Thyroid gland (tissue), 4 donors: Measurements from ENCODE around the gene PAK4. TPM values are rescaled to one million over a fixed set of nuclear protein-coding genes. Genes with fewer than 3 reads are reported as not detected.
"Not testable (repeated sequence)": the region's sequence is repeated elsewhere in the genome, so short reads cannot be mapped to it uniquely, and the experiment has no call there.

Experiments used
- DNase-seq, 2 donors: peaks; one replicate each; pipeline ENCODE4 v3.0.0-alpha.2; 2019
- H3K27ac ChIP-seq, 3 donors: fragments of 200-600 bp; sonication (generic); 1 replicate in 2 of 3; 2 replicates in 1 of 3; pipeline ENCODE4 v1.5.1; 2016 to 2019; ENCODE audit warnings: mild to moderate bottlenecking in 1 of 3, moderate library complexity in 1 of 3
- H3K27me3 ChIP-seq: fragments of 200-600 bp; sonication (generic); one replicate; pipeline ENCODE4 v1.5.1; 2019
- H3K36me3 ChIP-seq, 2 donors: fragments of 200-600 bp; sonication (generic); one replicate each; pipeline ENCODE4 v1.5.1; 2016 to 2019
- H3K4me1 ChIP-seq, 2 donors: fragments of 200-600 bp; sonication (generic); one replicate each; pipeline ENCODE4 v1.5.1; 2017 to 2019
- H3K4me3 ChIP-seq, 3 donors: fragments of 200-600 bp; sonication (generic); replicated peaks in 1 of 3; 1 replicate in 2 of 3; 2 replicates in 1 of 3; pipeline ENCODE4 v1.5.1; 2016; ENCODE audit warnings: mild to moderate bottlenecking in 1 of 3
- H3K9me3 ChIP-seq: fragments of 200-600 bp; sonication (generic); one replicate; pipeline ENCODE4 v1.5.1; 2017
- POLR2A ChIP-seq, 2 donors: fragments of 450-650 bp; IDR thresholded peaks; one replicate each; pipeline ENCODE4 v1.6.1; 2017; ENCODE audit warnings: antibody characterized with exemption in 2 of 2, mild to moderate bottlenecking in 2 of 2, moderate library complexity in 1 of 2
- WGBS, 2 donors: methylation state at CpG; one replicate each; pipeline ENCODE4 v1.1.5; 2017; 5-methylcytosine and 5-hydroxymethylcytosine counted together
- intact Hi-C: fragments of 100-400 bp; cut with DNase I; formaldehyde crosslinking; loops from one replicate; pipeline ENCODE4 v1.15.1; 2023
- total RNA-seq, 4 donors: library from RNA; depleted of rRNA; stranded (reverse); fragments of >200 nt; gene quantifications; one replicate each; pipeline ENCODE4 v1.2.3, GENCODE V29; 2016
- TF ChIP-seq, protein P1 (sequence below), 6 experiments: fragments of 200-600 bp in 3 of 6; fragments of 450-650 bp in 3 of 6; sonication (generic) in 3 of 6; IDR thresholded peaks; one replicate each; pipeline ENCODE4 v1.5.1; 2016 to 2019; ENCODE audit warnings: antibody characterized with exemption in 6 of 6, mild to moderate bottlenecking in 2 of 6, inconsistent platforms in 1 of 6, moderate library complexity in 1 of 6

PAK4 gene
- total RNA-seq, 4 donors from 2014 or later = 12.4 to 24.9 (median 23.2) TPM

DNA sequence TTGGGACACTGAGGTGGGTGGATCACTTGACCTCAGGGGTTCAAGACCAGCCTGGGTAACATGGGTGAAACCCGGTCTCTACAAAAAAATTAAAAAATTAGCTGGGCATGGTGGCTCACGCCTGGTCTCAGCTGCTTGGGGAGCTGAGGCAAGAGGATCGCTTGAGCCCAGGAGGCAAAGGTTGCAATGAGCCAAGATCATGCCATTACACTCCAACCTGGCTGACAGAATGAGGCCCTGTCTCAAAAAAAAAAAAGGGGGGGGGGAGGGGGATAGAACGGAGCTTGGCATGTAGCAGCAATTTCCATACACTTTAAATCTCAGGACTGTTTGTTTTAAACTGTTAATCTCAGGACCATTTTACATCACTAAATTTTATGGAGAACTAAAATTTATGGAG is 39.2 kb upstream of the PAK4 start:
- Histone ChIP-seq H3K36me3 (no peaks in the 10 kb centered on the region), H3K27me3 (peaks cover 9% of the 10 kb centered on the region), H3K27ac (no peak overlapping the region), H3K4me3 (no peak overlapping the region), H3K9me3 (no peaks in the 10 kb centered on the region), H3K4me1 (peaks cover 0 to 8% of the 10 kb centered on the region in 2 donors)
- no peak for TF ChIP-seq POLR2A (IDR thresholded peaks at IDR 0.05)
- TF ChIP-seq, protein P1, sequence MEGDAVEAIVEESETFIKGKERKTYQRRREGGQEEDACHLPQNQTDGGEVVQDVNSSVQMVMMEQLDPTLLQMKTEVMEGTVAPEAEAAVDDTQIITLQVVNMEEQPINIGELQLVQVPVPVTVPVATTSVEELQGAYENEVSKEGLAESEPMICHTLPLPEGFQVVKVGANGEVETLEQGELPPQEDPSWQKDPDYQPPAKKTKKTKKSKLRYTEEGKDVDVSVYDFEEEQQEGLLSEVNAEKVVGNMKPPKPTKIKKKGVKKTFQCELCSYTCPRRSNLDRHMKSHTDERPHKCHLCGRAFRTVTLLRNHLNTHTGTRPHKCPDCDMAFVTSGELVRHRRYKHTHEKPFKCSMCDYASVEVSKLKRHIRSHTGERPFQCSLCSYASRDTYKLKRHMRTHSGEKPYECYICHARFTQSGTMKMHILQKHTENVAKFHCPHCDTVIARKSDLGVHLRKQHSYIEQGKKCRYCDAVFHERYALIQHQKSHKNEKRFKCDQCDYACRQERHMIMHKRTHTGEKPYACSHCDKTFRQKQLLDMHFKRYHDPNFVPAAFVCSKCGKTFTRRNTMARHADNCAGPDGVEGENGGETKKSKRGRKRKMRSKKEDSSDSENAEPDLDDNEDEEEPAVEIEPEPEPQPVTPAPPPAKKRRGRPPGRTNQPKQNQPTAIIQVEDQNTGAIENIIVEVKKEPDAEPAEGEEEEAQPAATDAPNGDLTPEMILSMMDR (IDR thresholded peaks at IDR 0.05) = no peak
- intact Hi-C loops = no loop called here
- WGBS, 2 donors = 74 to 76% methylated on average over 4 of the region's 4 CpGs
- no peak for DNase-seq

- peaks cover 0 to 8% of the 10 kb centered on the region in 2 donors for H3K4me1 ChIP-seq
- no peaks in the 10 kb centered on the region for H3K9me3 ChIP-seq
- peaks cover 9% of the 10 kb centered on the region for H3K27me3 ChIP-seq
- no peaks in the 10 kb centered on the region for H3K36me3 ChIP-seq
- no peak overlapping the region for H3K27ac ChIP-seq
- TF ChIP-seq, protein P1 (IDR thresholded peaks at IDR 0.05) = no peak
- TF ChIP-seq POLR2A (IDR thresholded peaks at IDR 0.05) = no peak
- DNase-seq = no peak
- 84 to 89% methylated on average over 8 of the region's 8 CpGs for WGBS, 2 donors
- intact Hi-C loops = no loop called here
- H3K4me3 ChIP-seq = no peak overlapping the region
Measured at GRCh38 chr19:39087907-39088686, 37.5 kb upstream of the PAK4 start.

DNA sequence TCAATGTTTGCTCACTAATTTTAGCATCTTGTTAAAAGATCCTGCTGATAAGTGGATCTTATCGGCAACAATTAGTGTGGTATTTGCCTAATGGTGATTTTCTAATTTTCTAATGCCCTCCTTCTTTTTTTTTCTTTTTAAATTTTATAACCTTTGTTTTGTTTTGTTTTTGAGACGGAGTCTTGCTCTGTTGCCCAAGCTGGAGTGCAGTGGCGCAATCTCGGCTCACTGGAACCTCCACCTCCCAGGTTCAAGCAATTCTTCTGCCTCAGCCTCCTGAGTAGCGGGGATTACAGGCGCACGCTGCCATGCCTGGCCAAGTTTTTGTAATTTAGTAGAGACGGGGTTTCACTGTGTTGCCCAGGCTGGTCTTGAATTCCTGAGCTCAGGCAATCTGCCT is 35.6 kb upstream of the PAK4 start:
- 70 to 73% methylated on average over 8 of the region's 8 CpGs for whole genome bisulfite sequencing, 2 donors
- H3K27ac ChIP-seq, H3K4me3 ChIP-seq, H3K9me3 ChIP-seq, DNase-seq, H3K36me3 ChIP-seq, H3K27me3 ChIP-seq, intact Hi-C loops, H3K4me1 ChIP-seq: not testable (repeated sequence)

DNA sequence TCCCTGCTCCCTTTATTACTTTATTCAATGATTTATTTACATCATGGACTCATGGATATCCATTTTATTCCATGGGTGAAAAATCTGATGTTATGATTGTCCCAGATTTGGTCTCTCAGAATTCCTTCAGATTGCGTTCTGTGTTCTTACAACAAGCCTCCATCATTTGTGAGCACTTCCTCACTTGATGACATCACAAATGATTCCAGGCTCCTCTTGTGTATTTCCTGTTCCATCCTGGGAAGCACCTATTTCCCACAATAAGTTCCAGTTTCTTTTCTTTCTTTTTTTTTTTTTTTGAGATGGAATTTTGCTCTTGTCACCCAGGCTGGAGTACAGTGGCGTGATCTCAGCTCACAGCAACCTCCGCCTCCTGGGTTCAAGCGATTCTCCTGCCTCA is 34.7 kb upstream of the PAK4 start:
- intact Hi-C loops = no loop called here
- H3K27ac ChIP-seq = no peak overlapping the region
- H3K4me1 ChIP-seq = no peaks in the 10 kb centered on the region
- H3K27me3 ChIP-seq = no peaks in the 10 kb centered on the region
- DNase-seq = no peak
- no peaks in the 10 kb centered on the region for H3K36me3 ChIP-seq
- 89 to 93% methylated on average over 4 of the region's 4 CpGs for WGBS, 2 donors
- TF ChIP-seq, protein P1 (IDR thresholded peaks at IDR 0.05) = no peak
- TF ChIP-seq POLR2A (IDR thresholded peaks at IDR 0.05) = no peak
- no peak overlapping the region for H3K4me3 ChIP-seq
- no peaks in the 10 kb centered on the region for H3K9me3 ChIP-seq

- H3K4me3 ChIP-seq, H3K27me3 ChIP-seq, intact Hi-C loops, DNase-seq, H3K27ac ChIP-seq, H3K36me3 ChIP-seq, H3K9me3 ChIP-seq, H3K4me1 ChIP-seq: not testable (repeated sequence)
- WGBS, 2 donors = 77 to 90% methylated on average over 4 to 5 of the region's 5 CpGs
Measured at GRCh38 chr19:39095799-39096540, 29.6 kb upstream of the PAK4 start.

DNA sequence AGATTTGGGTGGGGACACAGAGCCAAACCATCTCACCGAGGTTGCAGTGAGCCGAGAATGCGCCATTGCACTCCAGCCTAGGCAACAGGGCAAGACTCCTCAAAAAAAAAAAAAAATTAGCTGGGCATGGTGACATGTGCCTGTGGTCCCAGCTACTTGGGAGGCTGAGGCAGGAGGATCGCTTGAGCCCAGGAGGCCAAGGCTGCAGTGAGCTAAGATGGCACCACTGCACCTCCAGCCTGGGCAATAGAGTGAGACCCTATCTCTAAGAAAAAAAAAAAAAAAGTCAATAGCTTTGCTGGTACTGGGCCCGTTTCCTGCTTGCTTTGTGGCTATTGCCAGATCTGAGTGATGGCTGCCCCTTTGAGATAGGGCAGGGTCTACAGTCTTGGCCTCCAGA is 28.3 kb upstream of the PAK4 start:
- H3K27ac ChIP-seq = no peak overlapping the region
- 62 to 96% methylated on average over 5 of the region's 5 CpGs for WGBS, 2 donors
- peaks cover 0 to 4% of the 10 kb centered on the region in 2 donors for H3K4me1 ChIP-seq
- H3K36me3 ChIP-seq = no peaks in the 10 kb centered on the region
- no peak for DNase-seq
- intact Hi-C loops = no loop called here
- peaks cover 5% of the 10 kb centered on the region for H3K27me3 ChIP-seq
- H3K4me3 ChIP-seq = no peak overlapping the region
- TF ChIP-seq POLR2A (IDR thresholded peaks at IDR 0.05) = no peak
- TF ChIP-seq, protein P1 (IDR thresholded peaks at IDR 0.05) = no peak
- H3K9me3 ChIP-seq = no peaks in the 10 kb centered on the region
